ENCODE data around the gene KCNH1. TPM values are rescaled to one million over a fixed set of nuclear protein-coding genes. Genes with fewer than 3 reads are reported as not detected.
"Not testable (repeated sequence)": the region's sequence is repeated elsewhere in the genome, so short reads cannot be mapped to it uniquely, and the experiment has no call there.

KCNH1 gene
- total RNA-seq, 2 experiments from 2014 or later, result not detected

- no peak for ATAC-seq
- no peak overlapping the region for H3K4me3 Mint-ChIP-seq
- intact Hi-C loops (cut with micrococcal nuclease), result no loop called here
- no peaks in the 10 kb centered on the region for H3K36me3 Mint-ChIP-seq (ENCODE audit: low read depth)
- no peak for DNase-seq
- ChIA-PET CTCF (no interaction called here), POLR2A (no interaction called here)
- no peak overlapping the region for H3K27ac Mint-ChIP-seq
- H3K9me3 Mint-ChIP-seq, result no peaks in the 10 kb centered on the region
- no peak for TF ChIP-seq CTCF (IDR thresholded peaks at IDR 0.05)
- no peaks in the 10 kb centered on the region for H3K27me3 Mint-ChIP-seq
- no peaks in the 10 kb centered on the region for H3K4me1 Mint-ChIP-seq (ENCODE audit: low read depth)
Observed at GRCh38 chr1:210676539-210676938, 457.4 kb downstream of the KCNH1 start.

- ChIA-PET CTCF (no interaction called here), POLR2A (no interaction called here)
- Mint-ChIP-seq H3K36me3 (ENCODE audit: low read depth) (no peaks in the 10 kb centered on the region), H3K9me3 (no peaks in the 10 kb centered on the region), H3K4me1 (ENCODE audit: low read depth) (no peaks in the 10 kb centered on the region), H3K4me3 (no peak overlapping the region), H3K27ac (no peak overlapping the region), H3K27me3 (no peaks in the 10 kb centered on the region)
- ATAC-seq (no peak), DNase-seq (no peak)
- intact Hi-C loops (cut with micrococcal nuclease), result no loop called here
- TF ChIP-seq CTCF (IDR thresholded peaks at IDR 0.05), result no peak
Observed at GRCh38 chr1:210674151-210674550, 459.8 kb downstream of the KCNH1 start.

GRCh38 chr1:210669951-210670350 lies 464.0 kb downstream of the KCNH1 start:
- DNase-seq, result no peak
- Mint-ChIP-seq H3K9me3 (no peaks in the 10 kb centered on the region), H3K36me3 (ENCODE audit: low read depth) (no peaks in the 10 kb centered on the region), H3K27me3 (no peaks in the 10 kb centered on the region), H3K4me1 (ENCODE audit: low read depth) (no peaks in the 10 kb centered on the region), H3K27ac (no peak overlapping the region), H3K4me3 (no peak overlapping the region)
- ATAC-seq, result no peak
- intact Hi-C loops (cut with micrococcal nuclease), result no loop called here
- CTCF ChIA-PET, result no interaction called here
- POLR2A ChIA-PET, result no interaction called here
- no peak for TF ChIP-seq CTCF (IDR thresholded peaks at IDR 0.05)

- Mint-ChIP-seq H3K4me1 (ENCODE audit: low read depth) (no peaks in the 10 kb centered on the region), H3K36me3 (ENCODE audit: low read depth) (no peaks in the 10 kb centered on the region), H3K9me3 (no peaks in the 10 kb centered on the region), H3K27me3 (no peaks in the 10 kb centered on the region), H3K27ac (no peak overlapping the region), H3K4me3 (no peak overlapping the region)
- no peak for TF ChIP-seq CTCF (IDR thresholded peaks at IDR 0.05)
- no peak for ATAC-seq
- intact Hi-C loops (cut with micrococcal nuclease), result no loop called here
- ChIA-PET POLR2A (no interaction called here), CTCF (no interaction called here)
- DNase-seq, result no peak
Observed at GRCh38 chr1:210663730-210664573, 470.0 kb downstream of the KCNH1 start.

- no peaks in the 10 kb centered on the region for H3K4me1 Mint-ChIP-seq (ENCODE audit: low read depth)
- intact Hi-C loops (cut with micrococcal nuclease), result no loop called here
- H3K27me3 Mint-ChIP-seq, result no peaks in the 10 kb centered on the region
- no peak for DNase-seq
- H3K4me3 Mint-ChIP-seq, result no peak overlapping the region
- H3K27ac Mint-ChIP-seq, result no peak overlapping the region
- ATAC-seq, result no peak
- POLR2A ChIA-PET, result no interaction called here
- no peak for TF ChIP-seq CTCF (IDR thresholded peaks at IDR 0.05)
- CTCF ChIA-PET, result no interaction called here
- H3K36me3 Mint-ChIP-seq (ENCODE audit: low read depth), result no peaks in the 10 kb centered on the region
- H3K9me3 Mint-ChIP-seq, result no peaks in the 10 kb centered on the region
Observed at GRCh38 chr1:210662291-210663050, 471.5 kb downstream of the KCNH1 start.

GRCh38 chr1:210661520-210661919 lies 472.4 kb downstream of the KCNH1 start:
- DNase-seq; H3K4me3 Mint-ChIP-seq; H3K4me1 Mint-ChIP-seq (ENCODE audit: low read depth); intact Hi-C loops (cut with micrococcal nuclease); POLR2A ChIA-PET; ATAC-seq; H3K27me3 Mint-ChIP-seq; H3K36me3 Mint-ChIP-seq (ENCODE audit: low read depth); H3K27ac Mint-ChIP-seq; H3K9me3 Mint-ChIP-seq; CTCF ChIA-PET: not testable (repeated sequence)

Data from activated CD8-positive, alpha-beta T cell treated with anti-CD3 and anti-CD28 coated beads for 36 hours (primary cell).